DMS153 (cell line): Measurements from ENCODE around the gene TPM4.
A peak's percentile ranks its signal among the peaks of the same experiment; 100 is the strongest.
"Not testable (repeated sequence)": the region's sequence is repeated elsewhere in the genome, so short reads cannot be mapped to it uniquely, and the experiment has no call there.

Experiments
- DNase-seq: peaks from one replicate; lab custom pipeline; 2025; lab: John Stamatoyannopoulos, UW

Gene TPM4

DNA sequence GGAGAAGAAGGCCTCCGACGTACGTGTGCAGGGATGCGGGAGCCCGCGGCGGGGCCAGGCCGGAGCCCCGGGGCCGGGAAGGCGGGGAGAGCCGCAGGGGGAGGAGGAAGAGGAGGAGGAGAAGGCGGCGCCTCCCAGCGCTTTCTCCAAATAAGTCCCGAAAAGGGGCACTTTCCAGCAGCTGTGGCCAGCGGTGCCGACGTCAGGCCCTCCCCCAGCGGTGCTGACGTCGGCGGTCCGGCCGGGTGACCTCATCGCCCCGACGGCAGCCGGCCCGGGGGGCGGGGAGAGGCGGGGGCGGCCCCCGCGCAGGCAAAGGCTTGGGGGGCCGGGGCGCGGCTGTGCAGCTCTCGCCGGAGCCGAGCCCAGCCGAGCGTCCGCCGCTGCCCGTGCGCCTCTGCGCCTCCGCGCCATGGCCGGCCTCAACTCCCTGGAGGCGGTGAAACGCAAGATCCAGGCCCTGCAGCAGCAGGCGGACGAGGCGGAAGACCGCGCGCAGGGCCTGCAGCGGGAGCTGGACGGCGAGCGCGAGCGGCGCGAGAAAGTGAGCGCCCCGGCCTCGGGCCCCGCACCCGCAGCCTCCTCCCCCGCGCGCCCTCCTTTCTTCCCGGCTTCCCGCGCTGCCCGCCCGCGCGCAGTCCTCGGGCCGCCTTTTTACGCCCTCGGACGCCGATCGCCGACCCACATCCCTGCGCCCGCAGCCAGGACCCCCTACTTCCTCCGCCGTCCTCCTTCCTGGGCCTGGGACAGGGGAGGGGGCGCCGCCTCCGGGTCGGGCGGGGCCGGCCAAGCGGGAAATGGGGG lies at the start of gene TPM4:
TSS of gene TPM4 (plus strand) at position 342 of the 804 bp plus-strand sequence. CDS start at position 413, 71 bp downstream.
- peak; percentile 69 for DNase-seq

DNA sequence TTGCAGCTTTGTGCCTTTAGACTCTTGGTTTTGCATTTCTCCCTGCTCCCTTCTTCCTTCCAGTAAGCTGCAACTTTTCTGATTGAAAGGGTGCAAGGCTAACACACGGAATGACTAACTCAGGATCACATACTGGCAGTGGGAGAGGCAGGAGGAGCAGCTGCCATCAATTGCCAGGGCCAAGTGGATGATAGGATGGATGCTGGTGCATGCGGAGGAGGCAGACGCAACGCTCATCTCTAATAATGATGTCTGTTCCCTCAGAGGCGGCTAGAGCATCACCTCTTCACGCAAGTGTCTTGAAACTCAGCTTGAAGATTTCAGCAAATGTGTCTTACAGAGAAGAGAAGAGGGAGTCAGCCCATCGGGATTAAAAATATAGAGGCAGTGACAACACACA lies 49.5 kb upstream of the TPM4 start:
- DNase-seq, result no peak

DNA sequence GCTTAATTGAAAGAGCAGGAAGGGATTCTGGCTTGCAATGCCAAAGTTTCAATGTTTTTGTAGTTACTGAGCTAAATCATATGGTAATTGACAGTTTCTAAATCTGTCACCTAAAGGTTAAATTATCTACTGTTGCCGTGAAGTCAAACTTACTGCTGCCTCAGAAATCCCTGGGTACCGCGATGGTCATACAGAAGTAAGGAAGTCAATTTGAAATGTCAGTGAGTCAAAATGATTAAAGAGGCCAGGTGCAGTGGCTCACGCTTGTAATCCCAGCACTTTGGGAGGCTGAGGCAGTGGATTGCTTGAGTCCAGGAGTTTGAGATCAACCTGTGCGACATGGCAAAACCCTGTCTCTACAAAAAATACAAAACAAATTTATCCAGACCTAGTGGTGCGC lies 48.8 kb upstream of the TPM4 start:
- no peak for DNase-seq

DNA sequence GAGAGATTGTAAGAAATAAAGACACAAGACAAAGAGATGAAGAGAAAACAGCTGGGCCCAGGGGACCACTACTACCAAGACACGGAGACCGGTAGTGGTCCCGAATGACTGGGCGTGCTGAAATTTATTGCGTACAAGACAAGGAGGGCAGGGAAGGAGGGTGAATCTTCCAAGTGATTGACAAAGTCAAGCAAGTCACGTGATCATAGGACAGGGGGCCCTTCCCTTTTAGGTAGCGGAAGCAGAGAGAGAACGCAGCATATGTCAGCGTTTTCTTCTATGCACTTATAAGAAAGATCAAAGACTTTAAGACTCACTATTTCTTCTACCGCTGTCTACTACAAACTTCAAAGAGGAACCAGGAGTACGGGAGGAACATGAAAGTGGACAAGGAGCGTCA lies 46.1 kb upstream of the TPM4 start:
- DNase-seq, result not testable (repeated sequence)

DNA sequence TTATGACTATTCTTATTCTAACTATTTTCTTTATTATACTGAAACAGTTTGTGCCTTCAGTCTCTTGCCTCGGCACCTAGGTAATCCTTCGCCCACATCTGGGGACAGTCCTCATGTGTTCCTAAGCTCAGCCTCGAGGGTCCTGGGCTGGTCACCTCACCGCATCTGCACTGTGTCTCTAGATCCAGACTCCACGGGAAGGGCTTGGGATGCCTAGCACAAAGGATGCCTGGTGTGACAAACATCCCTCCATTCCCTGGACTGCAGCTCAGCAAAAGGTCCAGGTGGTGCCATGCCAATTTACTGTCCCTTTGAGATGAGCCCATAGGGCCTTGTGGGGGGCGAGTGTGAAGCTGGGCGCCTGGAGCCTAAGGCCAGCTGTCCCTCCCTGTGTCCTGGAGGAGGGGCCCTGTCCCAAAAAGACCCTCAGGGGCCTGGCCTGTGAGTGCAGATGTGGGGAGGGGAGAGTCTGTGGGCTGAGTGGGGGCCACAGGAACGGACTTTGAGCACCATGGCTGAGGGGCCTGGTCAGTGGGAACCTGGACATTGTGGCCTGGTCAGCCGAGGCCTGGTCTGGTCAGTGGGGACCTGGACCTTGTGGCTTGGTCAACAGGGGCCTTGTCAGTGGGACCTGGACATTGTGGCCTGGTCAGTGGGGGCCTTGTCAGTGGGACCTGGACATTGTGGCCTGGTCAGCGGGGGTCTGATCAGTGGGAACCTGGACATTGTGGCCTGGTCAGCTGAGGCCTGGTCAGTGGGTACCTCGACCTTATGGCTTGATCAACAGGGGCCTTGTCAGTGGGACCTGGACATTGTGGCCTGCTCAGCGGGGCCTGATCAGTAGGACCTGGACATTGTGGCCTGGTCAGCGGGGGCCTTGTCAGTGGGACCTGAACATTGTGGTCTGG lies 45.1 kb upstream of the TPM4 start:
- no peak for DNase-seq

DNA sequence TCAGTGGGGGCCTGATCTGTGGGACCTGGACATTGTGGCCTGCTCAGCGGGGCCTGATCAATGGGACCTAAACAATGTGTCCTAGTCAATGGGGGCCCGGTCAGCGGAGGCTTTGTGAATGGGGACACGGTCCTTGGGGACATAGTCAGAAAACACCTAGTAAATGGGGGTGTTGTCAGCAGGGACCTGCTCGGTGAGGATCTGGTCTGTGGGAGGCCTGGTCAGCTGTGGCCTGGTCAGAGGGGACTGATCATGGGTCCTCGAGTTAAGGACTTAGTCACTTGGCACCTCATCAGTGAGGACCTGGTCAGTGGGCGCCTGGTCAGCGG lies 44.5 kb upstream of the TPM4 start:
- no peak for DNase-seq

DNA sequence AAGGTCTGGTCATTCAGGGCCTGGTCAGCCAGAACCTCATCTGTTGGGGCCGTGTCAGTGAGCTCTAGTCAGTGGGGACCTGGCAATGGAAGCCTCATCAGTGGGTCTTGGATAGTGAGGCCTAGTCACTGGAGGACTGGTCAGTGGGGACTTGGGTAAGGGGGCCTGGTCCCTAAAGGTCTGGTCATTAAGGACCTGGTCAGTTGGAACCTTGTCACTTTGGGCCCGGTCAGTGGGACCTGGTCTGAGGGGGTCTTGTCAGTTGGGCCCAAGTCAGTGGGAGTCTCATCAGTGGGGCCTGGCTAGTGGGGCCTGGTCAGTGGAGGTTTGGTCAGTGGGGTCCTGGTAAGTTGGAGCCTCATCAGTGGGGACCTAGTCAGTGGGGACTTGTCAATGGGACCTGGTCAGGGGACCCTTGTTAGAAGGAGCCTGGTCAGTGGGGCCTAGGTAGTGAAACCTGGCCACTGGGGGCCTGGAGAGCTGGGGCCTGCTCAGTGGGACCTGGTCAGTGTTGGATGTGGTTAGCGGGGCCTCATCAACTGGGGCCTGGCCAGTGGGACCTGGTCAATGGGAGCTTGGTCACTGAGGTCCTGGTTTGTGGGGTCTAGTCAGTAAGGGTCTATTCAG lies 43.7 kb upstream of the TPM4 start:
- DNase-seq, result no peak

DNA sequence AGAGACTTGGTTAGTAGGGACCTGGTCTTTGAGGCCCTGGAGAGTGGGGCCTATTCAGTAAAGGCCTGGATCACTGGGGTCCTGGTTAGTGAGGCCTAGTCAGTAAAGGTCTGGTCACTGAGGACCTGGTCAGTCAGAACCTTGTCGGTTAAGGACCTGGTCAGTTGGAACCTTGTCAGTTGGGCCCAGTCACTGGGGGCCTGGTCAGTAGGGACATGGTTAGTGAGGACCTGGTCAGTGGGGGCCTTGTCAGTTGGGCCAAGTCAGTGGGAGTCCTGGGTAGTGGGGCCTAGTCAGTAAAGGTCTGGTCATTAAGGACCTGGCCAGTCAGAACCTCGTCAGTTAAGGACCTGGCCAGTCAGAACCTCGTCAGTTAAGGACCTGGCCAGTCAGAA lies 43.2 kb upstream of the TPM4 start:
- no peak for DNase-seq

DNA sequence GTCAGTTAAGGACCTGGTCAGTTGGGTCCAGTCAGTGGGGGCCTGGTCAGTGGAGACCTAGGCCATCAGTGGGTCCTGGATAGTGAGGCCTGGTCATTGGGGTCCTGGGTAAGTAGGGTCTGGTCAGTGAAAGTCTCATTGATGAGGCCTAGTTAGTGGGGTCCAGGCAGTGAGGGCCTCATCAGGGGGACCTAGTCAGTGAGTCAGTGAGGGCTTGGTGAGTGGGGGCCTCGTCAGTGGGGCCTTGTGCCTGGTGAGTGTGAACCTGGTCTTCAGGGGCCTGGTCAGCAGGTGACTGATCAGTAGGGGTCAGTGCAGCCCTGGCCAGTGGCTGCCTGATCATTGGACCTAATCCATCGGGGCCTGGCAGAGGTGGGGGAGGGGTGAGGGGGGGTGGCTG lies 42.6 kb upstream of the TPM4 start:
- DNase-seq, result no peak

DNA sequence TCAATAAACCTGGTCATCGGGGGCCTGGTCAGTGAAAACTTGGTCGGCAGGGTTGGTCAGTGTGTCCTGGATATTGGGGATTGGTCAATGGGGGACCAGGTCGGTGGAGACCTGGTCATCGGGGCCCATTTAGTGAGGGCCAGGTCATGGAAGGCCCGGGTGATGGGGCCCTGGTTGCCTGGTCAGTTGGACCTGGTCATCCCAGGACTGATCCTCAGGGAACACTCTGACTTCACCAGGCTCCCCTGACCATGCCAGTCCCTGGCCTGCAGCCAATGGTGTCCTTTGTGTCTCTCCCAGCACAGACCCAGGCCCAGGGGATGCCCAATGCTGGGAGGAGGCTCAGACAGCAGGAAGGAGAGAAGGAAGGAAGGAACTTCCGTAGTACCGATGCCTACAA lies 42.1 kb upstream of the TPM4 start:
- DNase-seq, result no peak

DNA sequence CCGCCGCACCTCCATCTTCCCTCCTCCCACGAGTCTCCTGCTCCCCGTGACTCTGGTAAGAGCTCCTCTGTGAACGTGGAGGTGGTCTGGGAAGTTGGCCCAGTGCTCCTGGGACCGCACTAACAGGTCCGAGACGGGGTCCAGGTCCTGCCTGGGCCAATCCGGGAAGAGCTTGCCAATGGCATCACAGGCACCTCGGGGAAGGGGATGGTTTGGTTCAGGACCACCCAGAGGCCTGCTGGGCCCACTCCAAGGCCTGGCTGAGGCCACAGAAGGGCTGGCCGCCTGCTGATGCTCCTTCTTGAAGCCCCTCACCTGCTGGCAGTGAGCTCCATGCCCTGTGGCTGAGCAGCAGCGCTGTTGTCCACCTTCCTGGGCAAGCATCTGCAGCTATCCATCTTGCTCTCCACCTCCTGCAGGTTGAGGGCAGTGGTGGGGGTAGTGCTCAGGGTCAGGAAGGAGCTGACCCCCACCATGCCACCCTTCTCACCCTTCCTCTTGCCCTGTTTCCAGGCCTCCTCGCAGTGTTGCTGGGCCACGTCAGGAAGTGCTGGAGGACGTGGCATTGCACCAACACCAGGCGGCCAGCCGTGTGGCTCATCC lies 41.2 kb upstream of the TPM4 start:
- no peak for DNase-seq

DNA sequence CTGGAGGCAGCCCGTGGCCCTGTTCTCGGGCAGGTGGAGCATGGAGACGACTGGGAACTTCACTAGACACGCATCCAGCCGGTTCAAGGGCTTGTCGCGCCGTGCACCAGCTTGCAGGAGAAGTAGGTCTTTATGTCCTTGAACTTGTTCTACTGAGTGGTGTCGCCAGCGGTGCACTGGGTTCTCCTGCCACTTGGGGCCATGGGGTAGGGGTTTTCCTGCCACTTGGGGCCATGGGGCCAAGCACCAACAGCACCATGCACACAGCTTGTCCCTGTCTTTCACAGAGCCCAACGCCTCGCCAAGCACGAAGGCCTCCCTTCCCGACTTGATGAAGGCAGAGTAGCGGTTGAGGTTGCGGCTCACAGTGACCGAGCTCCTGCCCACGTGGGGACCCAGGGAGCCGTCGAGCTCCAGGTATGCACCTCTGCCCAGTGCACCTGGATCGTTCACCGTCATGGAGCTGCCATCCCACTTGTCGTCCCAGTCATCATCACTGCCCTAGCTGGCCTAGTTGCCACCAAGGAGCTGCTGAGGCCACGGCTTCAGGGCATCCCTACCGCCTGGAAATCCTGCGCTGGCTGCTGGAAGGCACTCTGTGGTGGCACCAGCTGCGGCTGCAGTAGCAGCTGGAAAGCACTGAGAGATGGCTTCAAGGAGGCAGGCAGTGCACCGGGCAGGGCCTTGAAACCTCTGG lies 40.5 kb upstream of the TPM4 start:
- DNase-seq, result no peak

DNA sequence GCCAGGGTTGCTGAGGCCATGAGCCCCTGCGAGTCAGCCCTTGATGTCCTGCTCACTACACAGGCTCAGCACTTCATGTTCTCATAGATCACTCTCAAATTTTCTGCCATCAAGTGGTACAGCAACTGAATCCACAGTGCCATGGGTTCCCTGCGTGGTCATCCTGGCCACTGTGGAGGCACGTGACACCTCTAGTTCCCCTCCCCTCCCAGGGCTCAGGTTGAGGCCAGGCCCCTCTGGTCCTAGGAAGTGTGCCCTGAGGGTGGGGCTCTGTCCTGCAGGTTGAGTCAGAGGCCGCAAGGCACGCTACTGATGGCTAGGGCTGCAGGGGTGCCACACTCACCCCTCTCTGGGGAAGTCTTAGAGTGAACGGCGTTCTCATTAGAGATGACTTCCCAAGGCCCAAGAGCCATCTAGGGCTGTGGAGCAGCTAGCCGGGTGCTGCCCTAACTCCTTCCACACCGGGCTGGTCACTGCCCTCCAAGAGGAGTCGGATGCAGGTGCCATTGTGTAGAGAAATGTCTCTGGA lies 39.8 kb upstream of the TPM4 start:
- DNase-seq, result no peak

DNA sequence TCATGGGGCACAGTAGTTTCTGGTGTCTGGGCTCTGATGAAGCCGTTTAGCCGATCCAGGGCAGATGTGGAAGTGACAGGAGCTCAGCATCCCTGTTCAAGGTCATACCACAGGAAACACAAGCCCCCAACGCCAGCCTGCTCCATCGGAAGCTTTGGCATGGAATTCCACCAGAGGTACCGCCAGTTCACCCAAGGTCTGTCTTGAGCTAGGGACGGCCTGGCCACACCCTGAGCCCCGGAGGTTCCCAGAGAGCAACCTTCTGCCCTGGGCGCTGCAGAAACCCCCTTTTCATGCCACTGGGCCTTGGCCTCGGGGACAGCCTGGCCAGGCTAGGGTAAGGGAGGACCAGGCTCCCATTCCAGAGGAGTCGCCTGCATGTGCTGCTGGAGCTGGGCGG lies 39.4 kb upstream of the TPM4 start:
- no peak for DNase-seq

DNA sequence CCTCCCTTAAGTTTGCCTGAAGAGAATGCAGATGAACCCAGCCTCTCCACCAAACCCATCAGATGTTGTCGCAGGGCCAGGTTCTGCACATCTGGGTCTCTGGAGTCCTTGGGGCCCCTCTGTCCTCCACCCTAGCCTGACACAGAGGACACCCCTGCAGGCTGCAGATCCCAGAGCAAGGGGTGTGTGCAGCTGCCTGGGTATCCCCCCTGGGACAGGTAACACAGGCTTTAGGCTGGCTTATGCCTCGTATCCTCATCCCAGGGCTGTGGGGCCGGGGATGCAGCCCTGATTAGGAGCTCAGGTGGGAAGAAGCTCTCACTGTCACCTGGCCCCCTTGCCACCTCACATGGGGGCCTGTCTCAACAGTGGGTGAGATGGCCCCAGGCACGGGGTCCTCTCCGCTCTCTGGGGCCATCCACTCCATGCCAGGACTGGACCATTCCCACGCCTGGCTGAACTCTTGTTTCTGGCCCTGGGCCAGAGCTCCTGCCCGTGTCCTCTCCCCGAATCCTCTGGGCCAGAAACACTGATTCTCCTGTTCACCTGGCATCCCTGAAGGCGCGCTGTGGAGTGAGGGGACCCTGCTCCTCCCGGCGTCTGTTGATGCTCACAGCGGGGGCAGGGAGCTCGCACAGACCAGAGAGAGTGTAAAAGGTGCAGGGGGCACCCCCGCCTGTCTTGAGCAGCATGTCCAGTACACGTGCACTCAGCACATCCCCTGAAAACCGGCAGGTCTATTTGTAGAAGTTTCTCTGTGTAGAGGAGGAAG lies 38.7 kb upstream of the TPM4 start:
- no peak for DNase-seq

DNA sequence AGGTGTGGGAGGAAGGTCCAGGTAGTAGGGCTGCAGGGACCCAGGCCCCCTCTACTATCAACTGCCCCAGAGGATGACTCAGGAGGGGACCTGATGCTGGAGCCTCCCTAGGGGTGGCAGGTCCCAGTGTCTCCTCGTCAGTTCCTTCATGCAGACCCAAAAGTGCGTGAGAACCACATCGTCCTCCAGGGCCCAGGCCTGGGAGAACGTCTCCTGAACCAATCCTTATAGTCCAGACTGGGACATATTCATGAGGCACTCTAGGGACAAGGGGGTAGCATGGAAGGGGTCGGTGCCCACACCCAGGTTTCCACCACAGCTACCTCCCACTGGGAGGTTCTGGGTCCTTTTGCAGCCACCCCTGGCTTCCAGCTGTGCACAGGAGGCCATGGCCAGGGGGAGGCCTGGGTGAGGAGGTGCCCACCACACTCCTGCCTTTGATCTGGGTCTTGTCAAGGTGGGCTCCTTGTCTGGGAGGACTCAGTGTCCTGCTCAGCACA lies 38.0 kb upstream of the TPM4 start:
- DNase-seq, result no peak

DNA sequence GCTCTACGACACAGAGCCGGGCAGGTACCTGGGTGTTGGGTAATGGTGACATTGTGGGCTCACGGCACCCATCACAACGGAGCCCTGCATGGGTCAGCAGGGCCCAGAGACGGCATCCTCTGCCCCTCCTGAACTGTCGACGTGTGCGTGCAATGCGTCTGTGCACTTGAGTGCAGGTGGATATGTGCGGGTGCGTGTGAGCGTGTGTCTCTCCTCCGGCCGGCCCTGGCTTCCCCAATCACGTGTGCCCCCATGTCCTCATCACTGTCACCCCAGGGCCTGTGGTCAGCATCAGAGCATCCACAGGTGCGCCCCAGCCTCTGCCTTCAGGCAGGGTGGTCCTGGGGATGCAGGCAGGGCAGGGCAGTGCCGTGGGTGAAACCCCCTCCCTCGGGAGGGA lies 37.2 kb upstream of the TPM4 start:
- no peak for DNase-seq

DNA sequence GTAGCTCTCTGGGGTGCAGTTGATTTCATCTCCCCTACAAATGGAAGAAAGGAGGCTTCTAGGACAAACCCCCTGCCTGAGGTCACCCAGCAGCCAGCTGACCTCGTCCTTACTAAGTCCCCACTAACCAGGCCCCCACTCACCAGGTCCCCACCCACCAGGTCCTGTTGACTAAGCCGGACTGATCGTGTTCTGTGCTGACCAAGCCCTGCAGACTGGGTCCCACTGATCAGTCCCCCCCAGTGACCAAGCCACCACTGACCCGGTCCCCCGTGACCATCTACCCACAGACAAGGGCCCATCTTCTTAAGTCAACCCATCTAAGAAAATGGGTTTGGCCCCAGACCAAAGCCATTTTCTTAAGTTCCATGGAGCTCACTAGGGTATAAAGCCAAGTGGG lies 36.8 kb upstream of the TPM4 start:
- no peak for DNase-seq

DNA sequence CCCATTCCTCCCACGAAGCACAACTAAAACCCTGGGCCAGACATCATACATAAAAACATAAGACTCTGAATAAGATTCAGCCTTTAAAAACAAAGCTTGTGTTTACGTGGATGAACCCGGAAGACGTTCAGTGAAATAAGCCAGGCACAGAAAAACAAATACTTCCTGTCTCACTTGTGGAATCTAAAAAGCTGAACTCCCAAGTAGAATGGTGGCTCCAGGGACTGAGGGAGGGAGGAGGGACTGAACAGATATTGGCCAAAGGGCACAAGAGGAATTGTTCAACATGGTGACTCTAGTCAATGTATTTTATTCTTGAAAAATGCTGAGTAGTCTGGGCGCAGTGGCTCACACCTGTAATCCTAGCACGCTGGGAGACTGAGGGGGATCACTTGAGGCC lies 35.7 kb upstream of the TPM4 start:
- DNase-seq, result no peak

DNA sequence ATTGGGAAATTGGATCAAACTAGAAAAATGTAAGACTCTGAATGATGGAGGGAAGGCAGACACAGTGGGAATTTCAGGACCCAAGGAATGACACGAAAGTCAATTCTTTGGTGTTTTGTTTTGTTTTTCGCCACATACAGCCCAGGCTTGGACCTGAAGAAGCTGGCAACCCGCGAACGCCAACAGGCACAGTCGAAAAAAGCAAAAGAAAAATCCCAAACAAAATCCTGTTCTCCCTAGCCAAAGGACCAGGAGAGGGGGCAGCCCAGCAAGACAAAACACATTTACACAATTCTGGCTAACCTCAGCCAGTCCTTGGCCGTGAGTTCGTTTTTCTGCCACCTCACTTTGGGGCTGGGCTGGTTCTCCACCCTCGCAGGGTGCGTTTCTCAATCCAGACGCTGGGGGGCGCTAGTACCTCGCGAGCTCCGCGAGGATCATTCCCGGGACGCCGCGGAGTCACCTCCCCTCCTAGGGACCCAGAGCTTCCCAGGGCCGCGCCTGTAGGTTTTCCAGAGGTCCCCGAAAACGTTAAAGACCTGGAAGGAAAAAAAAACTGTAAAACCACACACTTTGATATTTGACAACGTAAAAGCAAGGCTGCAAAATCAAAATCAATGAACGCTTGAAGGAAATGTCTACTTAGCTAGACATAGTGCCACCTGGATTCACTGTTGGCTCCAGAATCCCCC lies 34.9 kb upstream of the TPM4 start:
- peak; percentile 29 for DNase-seq
